Activated naive CD4-positive, alpha-beta T cell treated with anti-CD3 and anti-CD28 coated beads, Interleukin-2, amount 50 U/mL, for 24 hours (primary cell): ENCODE data around the gene CELSR1.
"Not testable (repeated sequence)": the region's sequence is repeated elsewhere in the genome, so short reads cannot be mapped to it uniquely, and the experiment has no call there.

ENCODE experiments used
- H3K27ac Mint-ChIP-seq: one replicate; pipeline ENCODE4 v1.8.0; 2021; ENCODE audit warnings: mild to moderate bottlenecking, mixed read lengths
- H3K27me3 Mint-ChIP-seq: one replicate; pipeline ENCODE4 v1.8.0; 2021; ENCODE audit warnings: mixed read lengths
- H3K36me3 Mint-ChIP-seq: one replicate; pipeline ENCODE4 v1.8.0; 2021; ENCODE audit warnings: mixed read lengths
- H3K4me1 Mint-ChIP-seq: one replicate; pipeline ENCODE4 v1.8.0; 2021; ENCODE audit warnings: mixed read lengths
- H3K4me3 Mint-ChIP-seq: one replicate; pipeline ENCODE4 v1.8.0; 2021; ENCODE audit warnings: mild to moderate bottlenecking, mixed read lengths
- H3K9me3 Mint-ChIP-seq: one replicate; pipeline ENCODE4 v1.8.0; 2021; ENCODE audit warnings: mixed read lengths

CELSR1 gene

GRCh38 chr22:46312848-46313247, 224.6 kb downstream of the CELSR1 start:
- H3K27ac Mint-ChIP-seq, H3K27me3 Mint-ChIP-seq, H3K4me1 Mint-ChIP-seq, H3K9me3 Mint-ChIP-seq, H3K4me3 Mint-ChIP-seq, H3K36me3 Mint-ChIP-seq: not testable (repeated sequence)

GRCh38 chr22:46312056-46312455, 225.4 kb downstream of the CELSR1 start:
- H3K36me3 Mint-ChIP-seq = no peaks in the 10 kb centered on the region
- no peak overlapping the region for H3K27ac Mint-ChIP-seq
- no peak overlapping the region for H3K4me3 Mint-ChIP-seq
- no peaks in the 10 kb centered on the region for H3K9me3 Mint-ChIP-seq
- no peaks in the 10 kb centered on the region for H3K27me3 Mint-ChIP-seq
- H3K4me1 Mint-ChIP-seq = no peaks in the 10 kb centered on the region
